ENCODE measurements around the gene TMEM214. TPM values are rescaled to one million over a fixed set of nuclear protein-coding genes. Genes with fewer than 3 reads are reported as not detected.

Gene TMEM214
- total RNA-seq, 1 donor from 2014 or later = 93.5 TPM

DNA sequence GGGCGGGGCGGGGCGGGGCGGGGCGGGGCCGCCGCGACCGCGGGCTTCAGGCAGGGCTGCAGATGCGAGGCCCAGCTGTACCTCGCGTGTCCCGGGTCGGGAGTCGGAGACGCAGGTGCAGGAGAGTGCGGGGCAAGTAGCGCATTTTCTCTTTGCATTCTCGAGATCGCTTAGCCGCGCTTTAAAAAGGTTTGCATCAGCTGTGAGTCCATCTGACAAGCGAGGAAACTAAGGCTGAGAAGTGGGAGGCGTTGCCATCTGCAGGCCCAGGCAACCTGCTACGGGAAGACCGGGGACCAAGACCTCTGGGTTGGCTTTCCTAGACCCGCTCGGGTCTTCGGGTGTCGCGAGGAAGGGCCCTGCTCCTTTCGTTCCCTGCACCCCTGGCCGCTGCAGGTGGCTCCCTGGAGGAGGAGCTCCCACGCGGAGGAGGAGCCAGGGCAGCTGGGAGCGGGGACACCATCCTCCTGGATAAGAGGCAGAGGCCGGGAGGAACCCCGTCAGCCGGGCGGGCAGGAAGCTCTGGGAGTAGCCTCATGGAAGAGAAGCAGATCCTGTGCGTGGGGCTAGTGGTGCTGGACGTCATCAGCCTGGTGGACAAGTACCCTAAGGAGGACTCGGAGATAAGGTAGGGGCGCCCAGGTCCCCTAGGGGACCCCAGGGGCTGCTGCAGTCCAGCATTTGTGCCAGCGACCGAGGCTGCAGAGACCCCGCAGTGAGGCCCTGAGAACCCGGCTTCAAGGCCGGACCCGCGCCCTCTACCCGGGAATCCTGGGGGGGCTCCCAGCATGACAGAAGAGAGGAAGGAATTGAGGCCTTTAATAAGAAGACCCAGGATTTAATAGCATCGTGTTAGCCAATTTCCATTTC is 54.2 kb downstream of the TMEM214 start, which contains the start of gene KHK:
KHK (plus strand) TSS at position 49 of the 870 bp plus-strand sequence; CDS start at position 537, 488 bp downstream.
- H3K4me3 ChIP-seq (ENCODE audit: insufficient read depth, low read depth, low read length) = peak within 1 kb of the TSS; percentile 64
- peaks cover 19% of the 10 kb centered on the region for H3K4me1 ChIP-seq (ENCODE audit: insufficient read depth, low read length)
- H2AFZ ChIP-seq (ENCODE audit: low read depth, low read length) = peak within 1 kb of the TSS; percentile 90
- H3K9me3 ChIP-seq (ENCODE audit: insufficient read depth, low read depth, low read length) = no peaks in the 10 kb centered on the region
- DNase-seq (ENCODE audit: low read depth) = no peak
- Mint-ChIP-seq H3K4me1 (ENCODE audit: low read depth, unreplicated experiment) (peaks cover 2% of the 10 kb centered on the region), H3K4me3 (ENCODE audit: unreplicated experiment) (peak within 1 kb of the TSS; percentile 81), H3K27ac (ENCODE audit: unreplicated experiment) (peak within 1 kb of the TSS; percentile 12), H3K27me3 (ENCODE audit: low read depth, unreplicated experiment) (peaks cover 18% of the 10 kb centered on the region), H3K9me3 (ENCODE audit: unreplicated experiment) (no peaks in the 10 kb centered on the region), H3K36me3 (ENCODE audit: low read depth, unreplicated experiment) (no peaks in the 10 kb centered on the region)
- no peaks in the 10 kb centered on the region for H3K27me3 ChIP-seq (ENCODE audit: insufficient read depth, low read length)
- TF ChIP-seq, protein P1, sequence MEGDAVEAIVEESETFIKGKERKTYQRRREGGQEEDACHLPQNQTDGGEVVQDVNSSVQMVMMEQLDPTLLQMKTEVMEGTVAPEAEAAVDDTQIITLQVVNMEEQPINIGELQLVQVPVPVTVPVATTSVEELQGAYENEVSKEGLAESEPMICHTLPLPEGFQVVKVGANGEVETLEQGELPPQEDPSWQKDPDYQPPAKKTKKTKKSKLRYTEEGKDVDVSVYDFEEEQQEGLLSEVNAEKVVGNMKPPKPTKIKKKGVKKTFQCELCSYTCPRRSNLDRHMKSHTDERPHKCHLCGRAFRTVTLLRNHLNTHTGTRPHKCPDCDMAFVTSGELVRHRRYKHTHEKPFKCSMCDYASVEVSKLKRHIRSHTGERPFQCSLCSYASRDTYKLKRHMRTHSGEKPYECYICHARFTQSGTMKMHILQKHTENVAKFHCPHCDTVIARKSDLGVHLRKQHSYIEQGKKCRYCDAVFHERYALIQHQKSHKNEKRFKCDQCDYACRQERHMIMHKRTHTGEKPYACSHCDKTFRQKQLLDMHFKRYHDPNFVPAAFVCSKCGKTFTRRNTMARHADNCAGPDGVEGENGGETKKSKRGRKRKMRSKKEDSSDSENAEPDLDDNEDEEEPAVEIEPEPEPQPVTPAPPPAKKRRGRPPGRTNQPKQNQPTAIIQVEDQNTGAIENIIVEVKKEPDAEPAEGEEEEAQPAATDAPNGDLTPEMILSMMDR (IDR thresholded peaks at IDR 0.05; ENCODE audit: insufficient read depth, low read depth, low read length) = no peak
- no peak for TF ChIP-seq EZH2 (IDR thresholded peaks at IDR 0.05; ENCODE audit: insufficient read depth, low read length)
- H3K79me2 ChIP-seq (ENCODE audit: insufficient read depth, low read length) = no peaks in the 10 kb centered on the region
- FAIRE-seq = no peak
- H3K9ac ChIP-seq (ENCODE audit: low read length) = peak within 1 kb of the TSS; percentile 80
- peaks cover 5% of the 10 kb centered on the region for H4K20me1 ChIP-seq (ENCODE audit: insufficient read depth, low read length)
- H3K27ac ChIP-seq (ENCODE audit: low read depth, low read length) = peak within 1 kb of the TSS; percentile 51
- H3K36me3 ChIP-seq (ENCODE audit: insufficient read depth, low read length) = peaks cover 2% of the 10 kb centered on the region
- peak within 1 kb of the TSS; percentile 95 for H3K4me2 ChIP-seq (ENCODE audit: low read length)

DNA sequence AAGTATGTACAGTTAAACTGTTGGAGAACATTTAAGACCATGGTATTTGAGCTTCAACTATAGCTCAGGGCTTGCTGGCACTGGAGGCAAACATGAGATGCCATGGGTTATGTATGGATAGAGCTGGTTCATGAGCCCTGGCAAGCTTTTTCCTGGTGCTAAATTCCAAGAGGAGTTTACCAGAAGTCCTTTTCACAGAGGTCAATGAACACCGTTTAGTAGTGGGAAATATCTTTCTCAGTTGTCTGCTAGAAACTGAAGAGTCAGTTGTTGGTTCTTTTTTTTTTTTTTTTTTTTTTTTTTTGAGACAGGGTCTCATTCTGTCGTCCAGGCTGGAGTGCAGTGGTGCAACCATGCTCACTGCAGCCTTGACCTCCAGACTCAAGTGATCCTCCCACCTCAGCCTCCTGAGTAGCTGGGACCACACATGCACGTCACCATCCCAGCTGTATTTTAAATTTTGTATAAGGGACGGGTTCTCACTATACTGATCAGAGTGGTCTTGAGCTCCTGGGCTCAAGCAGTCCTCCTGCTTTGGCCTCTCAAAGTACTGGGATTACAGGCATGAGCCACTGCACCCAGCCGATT is 55.2 kb downstream of the TMEM214 start:
- H3K36me3 ChIP-seq (ENCODE audit: insufficient read depth, low read length) = peaks cover 2% of the 10 kb centered on the region
- Mint-ChIP-seq H3K9me3 (ENCODE audit: unreplicated experiment) (no peaks in the 10 kb centered on the region), H3K36me3 (ENCODE audit: low read depth, unreplicated experiment) (no peaks in the 10 kb centered on the region), H3K4me3 (ENCODE audit: unreplicated experiment) (no peak overlapping the region), H3K4me1 (ENCODE audit: low read depth, unreplicated experiment) (peaks cover 2% of the 10 kb centered on the region), H3K27me3 (ENCODE audit: low read depth, unreplicated experiment) (peaks cover 21% of the 10 kb centered on the region), H3K27ac (ENCODE audit: unreplicated experiment) (no peak overlapping the region)
- H2AFZ ChIP-seq (ENCODE audit: low read depth, low read length) = no peak overlapping the region
- TF ChIP-seq, protein P1 (IDR thresholded peaks at IDR 0.05; ENCODE audit: insufficient read depth, low read depth, low read length) = no peak
- no peak for TF ChIP-seq EZH2 (IDR thresholded peaks at IDR 0.05; ENCODE audit: insufficient read depth, low read length)
- no peak overlapping the region for H3K4me3 ChIP-seq (ENCODE audit: insufficient read depth, low read depth, low read length)
- no peak overlapping the region for H3K4me2 ChIP-seq (ENCODE audit: low read length)
- no peak overlapping the region for H3K27ac ChIP-seq (ENCODE audit: low read depth, low read length)
- H3K9ac ChIP-seq (ENCODE audit: low read length) = no peak overlapping the region
- H3K9me3 ChIP-seq (ENCODE audit: insufficient read depth, low read depth, low read length) = no peaks in the 10 kb centered on the region
- FAIRE-seq (no peak), DNase-seq (ENCODE audit: low read depth) (no peak)
- H3K27me3 ChIP-seq (ENCODE audit: insufficient read depth, low read length) = no peaks in the 10 kb centered on the region
- H3K4me1 ChIP-seq (ENCODE audit: insufficient read depth, low read length) = peaks cover 19% of the 10 kb centered on the region
- H4K20me1 ChIP-seq (ENCODE audit: insufficient read depth, low read length) = peaks cover 3% of the 10 kb centered on the region
- no peaks in the 10 kb centered on the region for H3K79me2 ChIP-seq (ENCODE audit: insufficient read depth, low read length)
